HEK293T (cell line): ENCODE data around the gene CLEC2A.

Experiments
- CTCF ChIA-PET: fragments of 350-600 bp; formaldehyde crosslinking; extraction: SDS; loops from one replicate; lab custom pipeline; 2021; ENCODE audit warnings: antibody characterized with exemption, inconsistent platforms; lab: Yijun Ruan, JAX
- POLR2A ChIA-PET: fragments of 350-600 bp; formaldehyde crosslinking; extraction: SDS; loops from one replicate; lab custom pipeline; 2020; ENCODE audit warnings: antibody characterized with exemption, inconsistent platforms; lab: Yijun Ruan, JAX
- DNase-seq: peaks from one replicate; pipeline ENCODE4 v3.0.0; 2012; ENCODE audit warnings: mixed read lengths; ENCODE audit errors: extremely low spot score
- ARNT ChIP-seq: fragments of 450-650 bp; IDR thresholded peaks from 2 replicates; pipeline ENCODE4 v1.6.1; 2017; ENCODE audit warnings: mild to moderate bottlenecking
- BHLHE40 ChIP-seq: fragments of 450-650 bp; IDR thresholded peaks from 2 replicates; pipeline ENCODE4 v1.6.1; 2016; ENCODE audit warnings: mild to moderate bottlenecking, moderate library complexity, borderline replicate concordance
- CTBP1 ChIP-seq: fragments of 450-650 bp; IDR thresholded peaks from 2 replicates; pipeline ENCODE4 v1.6.1; 2016; ENCODE audit warnings: borderline replicate concordance
- ELF4 ChIP-seq: fragments of 450-650 bp; IDR thresholded peaks from 2 replicates; pipeline ENCODE4 v1.6.1; 2017; ENCODE audit warnings: antibody characterized with exemption
- FOXA1 ChIP-seq: fragments of 450-650 bp; IDR thresholded peaks from 2 replicates; pipeline ENCODE4 v1.6.1; 2016; ENCODE audit warnings: mild to moderate bottlenecking
- FOXK2 ChIP-seq: fragments of 450-650 bp; IDR thresholded peaks from 2 replicates; pipeline ENCODE4 v1.6.1; 2016; ENCODE audit warnings: mild to moderate bottlenecking
- FOXM1 ChIP-seq: fragments of 450-650 bp; IDR thresholded peaks from 2 replicates; pipeline ENCODE4 v1.6.1; 2017; ENCODE audit warnings: mild to moderate bottlenecking, borderline replicate concordance
- HDGF ChIP-seq: fragments of 450-650 bp; IDR thresholded peaks from 2 replicates; pipeline ENCODE4 v1.6.1; 2017; ENCODE audit warnings: antibody characterized with exemption, borderline replicate concordance
- L3MBTL2 ChIP-seq: fragments of 450-650 bp; conservative IDR thresholded peaks from 2 replicates; pipeline ENCODE4 v1.6.1; 2016; ENCODE audit warnings: mild to moderate bottlenecking
- LEF1 ChIP-seq: fragments of 450-650 bp; IDR thresholded peaks from 2 replicates; pipeline ENCODE4 v1.6.1; 2017; ENCODE audit warnings: mild to moderate bottlenecking, borderline replicate concordance
- NFRKB ChIP-seq: fragments of 450-650 bp; IDR thresholded peaks from 2 replicates; pipeline ENCODE4 v1.6.1; 2016; ENCODE audit warnings: mild to moderate bottlenecking, moderate library complexity
- PKNOX1 ChIP-seq: fragments of 450-650 bp; IDR thresholded peaks from 2 replicates; pipeline ENCODE4 v1.6.1; 2016
- SP1 ChIP-seq: fragments of 450-650 bp; IDR thresholded peaks from 2 replicates; pipeline ENCODE4 v1.6.1; 2017
- SUZ12 ChIP-seq: fragments of 450-650 bp; IDR thresholded peaks from 2 replicates; pipeline ENCODE4 v1.6.1; 2016; ENCODE audit warnings: mild to moderate bottlenecking
- TARDBP ChIP-seq: fragments of 450-650 bp; IDR thresholded peaks from 2 replicates; pipeline ENCODE4 v1.6.1; 2016
- ZNF384 ChIP-seq: fragments of 450-650 bp; IDR thresholded peaks from 2 replicates; pipeline ENCODE4 v1.6.1; 2016

CLEC2A gene

DNA sequence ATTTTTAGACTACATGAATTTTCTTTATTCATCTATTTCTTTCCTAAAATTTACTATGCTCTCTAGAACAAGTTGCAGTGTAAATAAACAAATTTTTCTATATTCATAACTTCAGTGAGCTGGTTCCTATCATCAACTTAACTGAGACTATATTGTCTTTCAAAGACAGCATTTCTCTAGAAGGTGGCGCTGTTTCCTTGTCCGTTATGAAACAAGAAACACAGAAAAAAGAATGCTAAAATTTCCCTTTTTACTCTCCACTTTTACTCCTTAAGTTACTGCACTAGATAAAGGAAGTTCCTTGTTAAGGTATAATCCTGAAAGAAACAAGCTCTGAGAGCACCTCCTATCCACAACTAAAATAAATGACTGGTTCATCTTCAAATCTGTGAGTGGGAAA, 8.2 kb upstream of the CLEC2A start:
- ChIA-PET CTCF (interaction anchor here (1.1 to 1.2 kb wide), 2 partner anchors 70 to 145 kb away, joined by 3 to 4 read pairs; partner anchors contain the start of gene CLEC12B), POLR2A (no interaction called here)
- no peak for DNase-seq
- TF ChIP-seq L3MBTL2 (no peak), FOXA1 (no peak), NFRKB (no peak), PKNOX1 (no peak), SUZ12 (no peak), SP1 (no peak), ZNF384 (no peak), FOXM1 (no peak), BHLHE40 (no peak), HDGF (no peak), TARDBP (no peak), ARNT (no peak), FOXK2 (no peak), ELF4 (no peak)

- DNase-seq, result no peak
- POLR2A ChIA-PET, result no interaction called here
- TF ChIP-seq FOXK2 (no peak), ZNF384 (no peak), FOXA1 (no peak), HDGF (no peak), PKNOX1 (no peak), NFRKB (no peak), ARNT (no peak), ELF4 (no peak), FOXM1 (no peak), L3MBTL2 (no peak), TARDBP (no peak), LEF1 (no peak), CTBP1 (no peak), SP1 (no peak), BHLHE40 (no peak), SUZ12 (no peak)
- CTCF ChIA-PET, result no interaction called here
Measured at GRCh38 chr12:9936591-9936990, 4.4 kb upstream of the CLEC2A start.

GRCh38 chr12:9935026-9935425, 2.9 kb upstream of the CLEC2A start:
- DNase-seq, result no peak
- ChIA-PET CTCF (no interaction called here), POLR2A (no interaction called here)
- no peak for TF ChIP-seq L3MBTL2
- no peak for TF ChIP-seq BHLHE40
- no peak for TF ChIP-seq SP1
- TF ChIP-seq LEF1, result no peak
- no peak for TF ChIP-seq TARDBP
- TF ChIP-seq FOXM1, result no peak
- TF ChIP-seq FOXK2, result no peak
- no peak for TF ChIP-seq ZNF384
- TF ChIP-seq SUZ12, result no peak
- no peak for TF ChIP-seq PKNOX1

DNA sequence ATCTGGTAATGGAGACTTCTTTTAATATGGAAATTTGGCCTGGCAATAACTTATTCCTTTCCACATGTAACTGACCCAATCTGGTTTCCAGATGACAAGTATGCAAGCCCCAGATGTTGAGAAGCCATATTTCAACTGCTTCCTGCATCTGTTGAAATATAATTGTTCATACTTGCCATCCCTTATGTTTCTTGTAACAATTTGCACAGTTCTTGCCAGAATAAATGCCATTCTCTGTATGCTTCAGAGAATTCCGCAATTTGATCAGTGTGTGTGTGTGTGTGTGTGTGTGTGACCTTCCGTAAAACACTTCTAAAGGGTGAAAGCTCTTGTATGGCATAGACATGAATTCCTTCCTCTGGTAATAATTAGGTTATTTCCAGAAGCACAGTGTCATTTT, 1.8 kb upstream of the CLEC2A start:
- no peak for DNase-seq
- CTCF ChIA-PET, result interaction anchor here (0.6 kb wide), 1 partner anchor 22 kb away, joined by 5 read pairs; no protein-coding TSS in a partner anchor
- no peak for TF ChIP-seq PKNOX1
- no peak for TF ChIP-seq L3MBTL2
- no peak for TF ChIP-seq TARDBP
- TF ChIP-seq SP1, result no peak
- no peak for TF ChIP-seq ELF4
- TF ChIP-seq FOXM1, result no peak
- TF ChIP-seq CTBP1, result no peak
- no peak for TF ChIP-seq NFRKB
- no peak for TF ChIP-seq HDGF
- TF ChIP-seq ARNT, result no peak
- no peak for TF ChIP-seq FOXA1
- TF ChIP-seq ZNF384, result no peak
- no peak for TF ChIP-seq SUZ12
- no peak for TF ChIP-seq LEF1
- TF ChIP-seq FOXK2, result no peak
- no peak for TF ChIP-seq BHLHE40
- POLR2A ChIA-PET, result no interaction called here

- POLR2A ChIA-PET, result no interaction called here
- TF ChIP-seq FOXA1 (no peak), LEF1 (no peak), NFRKB (no peak), SP1 (no peak), ARNT (no peak)
- CTCF ChIA-PET, result interaction anchor here (0.6 kb wide), 1 partner anchor 1323 kb away, joined by 3 read pairs; no protein-coding TSS in a partner anchor
- no peak for DNase-seq
Measured at GRCh38 chr12:9931245-9931644, 925 bp downstream of the CLEC2A start.

DNA sequence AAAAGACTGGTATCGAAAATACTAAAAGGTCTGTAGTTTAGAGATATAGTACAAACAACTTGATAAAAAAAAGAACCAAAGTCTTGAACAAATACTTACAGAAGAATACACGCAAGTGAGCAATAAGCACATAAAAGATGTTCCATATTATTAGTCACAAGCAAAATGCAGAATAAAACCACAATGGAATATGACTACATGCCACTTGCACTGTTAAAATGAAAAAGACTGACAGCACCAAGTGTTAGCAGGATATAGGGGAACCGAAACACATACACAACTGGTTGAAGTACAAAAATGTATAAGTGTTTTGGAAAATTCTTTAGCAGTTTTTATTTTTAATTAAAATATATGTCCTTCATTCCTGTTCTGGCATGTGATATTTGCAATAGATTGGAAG, 3.6 kb downstream of the CLEC2A start:
- CTCF ChIA-PET, result no interaction called here
- no peak for DNase-seq
- POLR2A ChIA-PET, result no interaction called here
- TF ChIP-seq TARDBP (no peak), BHLHE40 (no peak), SP1 (no peak), LEF1 (no peak), ELF4 (no peak), L3MBTL2 (no peak), PKNOX1 (no peak), ZNF384 (no peak), CTBP1 (no peak), ARNT (no peak), FOXK2 (no peak), FOXM1 (no peak), FOXA1 (no peak), SUZ12 (no peak), HDGF (no peak)
